ENCODE data around the gene UPK3A. TPM values are rescaled to one million over a fixed set of nuclear protein-coding genes. Genes with fewer than 3 reads are reported as not detected.

UPK3A gene
- total RNA-seq, 3 donors from 2014 or later = 0.67 TPM; not detected in 2

DNA sequence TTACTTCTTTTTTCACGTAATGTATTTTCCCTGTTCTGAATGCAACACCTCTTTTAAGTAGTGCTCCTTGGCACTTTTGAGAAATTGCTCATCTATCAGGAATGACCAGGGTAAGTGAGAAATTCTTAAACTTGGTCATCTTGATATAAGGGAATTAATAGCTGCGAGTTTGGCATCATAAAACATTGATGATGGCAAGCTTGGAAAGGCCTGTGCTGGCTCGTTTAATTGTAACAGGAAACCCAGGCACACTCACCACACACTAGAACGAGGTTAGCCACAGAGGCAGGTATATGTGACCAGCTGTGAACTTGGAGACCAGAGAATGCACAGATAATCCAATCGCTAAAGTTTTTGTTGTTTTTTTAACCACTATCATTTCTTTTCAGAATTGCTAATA is 49.3 kb downstream of the UPK3A start:
- TF ChIP-seq, protein P1, sequence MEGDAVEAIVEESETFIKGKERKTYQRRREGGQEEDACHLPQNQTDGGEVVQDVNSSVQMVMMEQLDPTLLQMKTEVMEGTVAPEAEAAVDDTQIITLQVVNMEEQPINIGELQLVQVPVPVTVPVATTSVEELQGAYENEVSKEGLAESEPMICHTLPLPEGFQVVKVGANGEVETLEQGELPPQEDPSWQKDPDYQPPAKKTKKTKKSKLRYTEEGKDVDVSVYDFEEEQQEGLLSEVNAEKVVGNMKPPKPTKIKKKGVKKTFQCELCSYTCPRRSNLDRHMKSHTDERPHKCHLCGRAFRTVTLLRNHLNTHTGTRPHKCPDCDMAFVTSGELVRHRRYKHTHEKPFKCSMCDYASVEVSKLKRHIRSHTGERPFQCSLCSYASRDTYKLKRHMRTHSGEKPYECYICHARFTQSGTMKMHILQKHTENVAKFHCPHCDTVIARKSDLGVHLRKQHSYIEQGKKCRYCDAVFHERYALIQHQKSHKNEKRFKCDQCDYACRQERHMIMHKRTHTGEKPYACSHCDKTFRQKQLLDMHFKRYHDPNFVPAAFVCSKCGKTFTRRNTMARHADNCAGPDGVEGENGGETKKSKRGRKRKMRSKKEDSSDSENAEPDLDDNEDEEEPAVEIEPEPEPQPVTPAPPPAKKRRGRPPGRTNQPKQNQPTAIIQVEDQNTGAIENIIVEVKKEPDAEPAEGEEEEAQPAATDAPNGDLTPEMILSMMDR (IDR thresholded peaks at IDR 0.05) = no peak
- intact Hi-C loops (cut with DNase I, micrococcal nuclease) = loop anchor here in 1 of 2 donors (10.0 kb wide), 1 partner anchor 101 kb away; no protein-coding TSS in a partner anchor
- H3K36me3 ChIP-seq (ENCODE audit: low read depth) = no peaks in the 10 kb centered on the region
- DNase-seq (no peak), ATAC-seq (no peak)
- no peaks in the 10 kb centered on the region for H3K9me3 ChIP-seq
- H3K4me1 ChIP-seq (ENCODE audit: low read depth) = no peaks in the 10 kb centered on the region
- no peak overlapping the region for H3K4me3 ChIP-seq

GRCh38 chr22:45334528-45334927 is 49.8 kb downstream of the UPK3A start:
- H3K4me1 ChIP-seq (ENCODE audit: low read depth) = no peaks in the 10 kb centered on the region
- H3K4me3 ChIP-seq = no peak overlapping the region
- intact Hi-C loops (cut with DNase I, micrococcal nuclease) = loop anchor here in 1 of 2 donors (10.0 kb wide), 1 partner anchor 100 kb away; no protein-coding TSS in a partner anchor
- no peaks in the 10 kb centered on the region for H3K36me3 ChIP-seq (ENCODE audit: low read depth)
- H3K9me3 ChIP-seq = no peaks in the 10 kb centered on the region
- TF ChIP-seq, protein P1 (IDR thresholded peaks at IDR 0.05) = no peak
- ATAC-seq (no peak), DNase-seq (no peak)

DNA sequence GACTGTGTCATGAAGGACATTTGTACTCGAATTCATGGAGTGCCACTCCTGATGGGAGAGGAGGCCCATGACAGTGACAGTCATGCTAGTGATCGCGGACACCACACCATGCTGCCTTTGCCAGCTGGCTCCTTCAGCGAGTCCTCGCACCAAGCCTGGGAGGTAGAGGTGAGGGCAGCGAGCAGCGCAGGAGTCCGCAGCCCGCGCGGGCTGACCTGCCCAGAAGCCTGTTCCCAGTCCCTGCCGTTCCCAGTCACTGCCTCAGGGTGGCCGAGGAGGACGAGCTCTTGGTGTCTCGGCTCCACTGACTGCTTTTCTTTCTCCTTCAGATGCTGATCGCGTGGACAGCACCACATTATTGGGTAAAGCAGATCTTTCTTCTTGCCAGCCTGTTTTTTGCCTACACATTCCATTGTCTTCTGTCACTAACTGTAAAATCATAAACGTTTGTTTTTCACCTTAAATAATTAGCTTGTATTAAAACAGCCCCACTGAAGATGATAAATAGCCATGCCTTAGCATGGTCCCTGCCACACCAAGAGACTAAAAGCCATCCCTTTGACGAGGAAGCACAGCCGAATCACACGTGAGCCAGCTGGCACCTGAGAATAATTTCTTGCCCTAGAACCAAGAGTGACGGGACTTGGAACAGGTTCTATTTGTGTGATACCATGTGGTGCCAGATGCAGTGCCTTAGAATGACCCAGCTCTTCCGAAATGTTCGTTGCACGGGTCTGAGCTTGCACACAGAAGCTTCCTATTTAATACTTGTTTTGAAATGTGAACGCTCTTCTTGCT is 50.5 kb downstream of the UPK3A start:
- Histone ChIP-seq H3K4me1 (ENCODE audit: low read depth) (no peaks in the 10 kb centered on the region), H3K4me3 (no peak overlapping the region), H3K9me3 (no peaks in the 10 kb centered on the region), H3K36me3 (ENCODE audit: low read depth) (no peaks in the 10 kb centered on the region)
- DNase-seq (no peak), ATAC-seq (no peak)
- intact Hi-C loops (cut with DNase I, micrococcal nuclease) = loop anchor here in 1 of 2 donors (10.0 kb wide), 1 partner anchor 100 kb away; no protein-coding TSS in a partner anchor
- TF ChIP-seq, protein P1 (IDR thresholded peaks at IDR 0.05) = no peak

GRCh38 chr22:45335854-45336522 is 51.2 kb downstream of the UPK3A start:
- Histone ChIP-seq H3K4me1 (ENCODE audit: low read depth) (no peaks in the 10 kb centered on the region), H3K4me3 (no peak overlapping the region), H3K36me3 (ENCODE audit: low read depth) (no peaks in the 10 kb centered on the region), H3K9me3 (no peaks in the 10 kb centered on the region)
- TF ChIP-seq, protein P1 (IDR thresholded peaks at IDR 0.05) = no peak
- DNase-seq (no peak), ATAC-seq (no peak)
- intact Hi-C loops (cut with DNase I, micrococcal nuclease) = loop anchor here in 1 of 2 donors (10.0 kb wide), 1 partner anchor 99 kb away; no protein-coding TSS in a partner anchor

DNA sequence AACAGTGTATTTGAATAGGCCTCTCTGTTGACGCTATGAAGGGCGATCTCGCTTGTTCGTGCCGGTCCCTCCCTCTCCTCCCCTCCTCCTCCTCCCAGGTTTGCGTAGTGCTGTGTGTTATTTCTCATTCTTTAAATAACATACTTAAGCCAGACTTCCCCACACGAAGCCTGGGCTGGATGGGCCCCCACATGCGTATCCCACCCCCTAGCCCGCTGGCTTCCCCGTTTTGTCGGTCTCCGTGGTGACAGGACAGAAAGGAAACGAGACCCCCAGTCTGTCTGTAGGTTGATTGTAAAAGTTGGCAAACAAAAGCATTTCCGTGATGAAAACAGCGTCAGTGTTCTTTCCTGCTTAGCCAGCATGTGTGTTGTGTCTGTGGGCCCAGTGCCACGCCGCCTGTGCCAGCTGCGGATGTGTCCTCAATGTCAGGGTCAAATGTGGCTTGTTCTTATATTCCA is 52.3 kb downstream of the UPK3A start:
- Histone ChIP-seq H3K4me1 (ENCODE audit: low read depth) (no peaks in the 10 kb centered on the region), H3K4me3 (no peak overlapping the region), H3K36me3 (ENCODE audit: low read depth) (no peaks in the 10 kb centered on the region), H3K9me3 (no peaks in the 10 kb centered on the region)
- intact Hi-C loops (cut with DNase I, micrococcal nuclease) = loop anchor here in 1 of 2 donors (10.0 kb wide), 1 partner anchor 98 kb away; no protein-coding TSS in a partner anchor
- DNase-seq (peak; percentile 58 to 68 (median 60)), ATAC-seq (peak; percentile 79)
- TF ChIP-seq, protein P1 (IDR thresholded peaks at IDR 0.05) = no peak
